Measurements from ENCODE around the gene OCA2.

Gene OCA2

GRCh38 chr15:28079313-28079969 lies 19.7 kb downstream of the OCA2 start:
- no peak for DNase-seq (ENCODE audit: low read depth, low spot score)

GRCh38 chr15:28078191-28078719 lies 20.9 kb downstream of the OCA2 start:
- no peak for DNase-seq (ENCODE audit: low read depth, low spot score)

DNA sequence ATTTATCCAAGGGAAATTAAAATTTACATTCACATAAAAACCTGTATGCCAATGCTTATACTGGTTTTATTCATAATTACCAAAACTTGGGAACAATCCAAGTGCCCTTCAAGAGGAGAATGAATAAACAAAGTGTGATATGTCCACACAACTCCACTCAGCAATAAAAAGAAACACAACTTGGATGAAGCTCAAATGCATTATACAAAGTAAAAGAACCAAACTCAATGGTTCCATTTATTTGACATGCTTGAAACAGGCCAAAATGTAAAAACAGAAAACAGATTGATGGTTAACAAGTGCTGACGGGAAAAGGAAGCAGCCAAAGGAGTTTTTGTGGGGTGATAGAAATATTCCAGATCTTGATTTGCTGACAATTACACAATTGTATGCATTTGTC lies 23.5 kb downstream of the OCA2 start:
- DNase-seq (ENCODE audit: low read depth, low spot score) = no peak

DNA sequence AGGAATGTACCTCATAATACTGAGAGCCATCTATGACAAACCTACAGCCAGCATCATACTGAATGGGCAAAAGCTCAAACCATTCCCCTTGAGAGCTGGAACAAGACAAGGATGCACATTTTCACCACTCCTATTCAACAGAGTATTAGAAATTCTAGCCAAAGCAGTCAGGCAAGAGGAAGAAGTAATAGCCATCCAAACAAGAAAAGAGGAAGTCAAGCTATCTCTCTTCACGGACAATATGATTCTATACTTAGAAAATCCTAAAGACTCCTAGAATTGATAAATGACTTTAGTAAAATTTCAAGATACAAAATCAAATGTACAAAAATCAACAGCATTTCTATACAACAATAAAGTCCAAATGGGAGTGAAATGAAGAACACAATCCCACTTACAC lies 30.2 kb downstream of the OCA2 start:
- no peak for DNase-seq (ENCODE audit: low read depth, low spot score)

GRCh38 chr15:28066231-28066630 lies 32.9 kb downstream of the OCA2 start:
- DNase-seq (ENCODE audit: low read depth, low spot score) = no peak

DNA sequence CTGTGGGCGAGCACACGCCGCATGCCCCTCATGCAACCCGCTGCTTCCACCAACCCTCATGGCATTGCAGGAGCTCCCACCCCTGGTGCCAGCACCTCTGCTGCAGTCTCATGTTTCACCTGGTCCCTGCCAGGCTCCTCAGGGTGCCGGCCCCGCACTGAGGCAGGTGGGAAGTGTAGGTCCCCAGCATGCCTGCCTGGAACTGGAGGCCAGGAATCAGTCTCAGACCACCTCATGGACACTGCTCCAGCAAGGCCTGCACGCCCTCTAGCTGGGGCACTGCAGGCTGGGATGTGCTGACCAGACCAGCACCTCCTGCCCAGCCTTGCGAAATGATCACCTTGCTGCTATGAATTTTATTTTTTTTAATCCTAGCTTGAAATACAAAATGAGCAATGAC lies 39.1 kb downstream of the OCA2 start:
- no peak for DNase-seq (ENCODE audit: low read depth, low spot score)

DNA sequence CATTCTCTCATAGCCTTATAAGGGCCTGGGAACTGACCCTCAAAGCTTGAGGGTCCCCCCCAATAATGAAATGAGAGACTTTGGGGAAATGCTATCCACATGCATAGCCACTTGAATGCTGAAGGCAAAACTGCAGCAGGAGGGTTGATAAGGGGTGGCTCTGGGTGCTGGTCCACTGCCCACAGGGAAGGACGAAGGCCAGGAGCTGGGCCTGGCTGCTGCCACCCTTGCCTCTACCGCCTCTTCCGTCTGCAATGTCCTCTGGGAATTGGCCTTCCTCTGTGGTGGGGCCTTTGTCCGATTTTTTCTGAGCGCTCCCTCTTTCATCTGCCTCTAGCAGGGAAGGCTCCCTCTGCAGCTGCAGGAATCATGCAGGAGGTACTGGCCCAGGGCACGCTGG lies 41.0 kb downstream of the OCA2 start:
- no peak for DNase-seq (ENCODE audit: low read depth, low spot score)

DNA sequence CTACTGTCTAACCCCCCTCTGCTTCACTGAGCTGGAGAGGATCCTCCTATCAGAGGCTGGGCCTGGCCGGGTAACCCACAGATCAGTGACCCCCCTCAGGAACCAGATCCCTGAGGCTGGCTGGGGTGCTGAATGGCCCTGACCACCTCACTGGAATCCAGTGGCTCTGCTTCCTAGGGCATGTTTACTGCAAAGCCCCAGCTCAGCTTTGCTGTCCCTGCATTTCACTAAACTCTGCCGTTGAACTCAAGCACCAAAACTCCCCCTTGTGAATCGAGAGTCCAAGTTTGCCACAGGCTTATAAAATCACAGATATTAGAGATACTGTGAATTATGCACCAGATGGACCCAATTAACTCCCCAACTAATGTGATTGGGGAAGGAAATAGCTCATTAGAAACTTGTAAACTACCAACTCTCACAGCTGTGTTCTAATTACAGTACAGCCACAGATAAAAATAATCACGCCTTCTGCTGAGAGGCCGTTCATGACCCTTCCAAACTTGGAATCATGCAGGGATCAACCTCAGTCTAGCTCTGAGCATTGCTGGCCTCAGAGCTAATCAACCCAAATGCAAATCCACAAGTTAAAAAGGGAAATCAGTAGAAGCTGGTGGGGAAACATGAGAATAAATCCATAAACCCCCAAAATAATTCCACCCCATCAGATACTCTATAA lies 47.0 kb downstream of the OCA2 start:
- no peak for DNase-seq (ENCODE audit: low read depth, low spot score)

- DNase-seq (ENCODE audit: low read depth, low spot score) = no peak
Observed at GRCh38 chr15:28049581-28049980, 49.5 kb downstream of the OCA2 start.

GRCh38 chr15:28047277-28047676 lies 51.8 kb downstream of the OCA2 start:
- no peak for DNase-seq (ENCODE audit: low read depth, low spot score)

GRCh38 chr15:28044121-28044672 lies 54.9 kb downstream of the OCA2 start:
- DNase-seq (ENCODE audit: low read depth, low spot score) = no peak

GRCh38 chr15:28043691-28044091 lies 55.4 kb downstream of the OCA2 start:
- no peak for DNase-seq (ENCODE audit: low read depth, low spot score)

DNA sequence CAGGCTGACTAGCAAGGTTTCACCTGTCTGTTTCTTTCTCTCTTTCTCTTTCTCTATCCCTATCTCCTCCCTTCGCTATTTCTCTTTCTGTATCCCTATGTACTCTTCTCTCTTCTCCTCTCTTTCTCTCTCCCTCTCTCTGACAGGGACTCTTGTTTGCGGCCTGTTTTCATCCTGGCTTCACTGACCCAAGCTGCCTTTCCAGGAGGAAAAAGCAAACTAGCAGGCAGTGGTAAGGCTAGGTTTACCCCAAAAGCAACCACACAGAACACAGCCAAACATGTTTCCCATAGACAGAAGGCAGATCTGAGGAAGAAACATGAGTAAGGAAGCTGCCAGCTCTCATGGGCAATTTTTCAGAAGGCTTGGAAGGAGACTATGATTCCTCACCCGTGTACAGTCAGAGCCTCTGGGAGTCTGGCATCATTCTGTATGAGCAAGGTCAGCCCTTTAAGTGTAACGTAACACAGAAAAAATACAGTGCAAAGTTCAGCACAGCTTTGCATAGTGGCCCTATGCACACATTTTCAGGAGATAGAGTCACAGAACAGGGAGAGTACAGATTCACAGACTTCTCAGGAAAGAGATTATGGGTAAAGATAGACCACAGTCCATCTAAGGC lies 61.0 kb downstream of the OCA2 start:
- no peak for DNase-seq (ENCODE audit: low read depth, low spot score)

DNA sequence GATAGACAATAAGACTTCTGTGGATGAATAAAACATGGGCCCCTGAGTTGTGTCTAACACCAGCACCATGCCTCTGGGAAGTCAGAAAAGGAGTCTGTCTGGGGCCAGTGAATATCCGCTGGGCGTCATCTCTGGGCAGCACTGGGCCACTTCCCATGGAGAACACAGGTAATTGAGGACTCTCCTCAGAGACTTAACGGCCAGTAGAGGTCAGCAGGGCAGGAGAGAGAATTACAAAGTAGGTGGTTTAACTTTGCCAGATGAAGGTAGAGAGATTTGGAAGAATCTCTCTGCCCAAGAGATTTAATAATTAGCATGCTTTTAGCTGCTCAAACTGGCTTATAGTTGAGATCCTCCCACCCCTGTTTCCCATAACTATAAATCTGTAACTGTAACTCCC lies 65.7 kb downstream of the OCA2 start:
- no peak for DNase-seq (ENCODE audit: low read depth, low spot score)

DNA sequence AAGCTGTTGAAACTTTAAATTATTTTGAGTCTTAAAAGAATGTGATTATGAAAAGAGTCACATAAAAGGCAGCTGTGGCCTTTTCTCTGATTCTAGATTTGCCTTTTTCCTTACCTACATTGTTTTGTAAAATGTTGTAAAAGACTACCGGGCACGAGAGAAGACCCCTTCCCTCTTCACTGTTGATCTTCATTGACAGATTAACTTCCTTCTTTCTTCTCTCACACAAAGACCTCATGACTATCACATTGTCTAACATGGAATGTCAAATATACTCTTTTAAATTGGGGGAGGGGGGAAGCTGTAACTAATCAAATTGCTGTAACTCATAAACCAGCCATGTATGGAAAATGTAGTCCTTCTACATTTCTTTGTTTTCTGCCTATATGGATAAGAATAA lies 68.3 kb downstream of the OCA2 start:
- no peak for DNase-seq (ENCODE audit: low read depth, low spot score)

- no peak for DNase-seq (ENCODE audit: low read depth, low spot score)
Observed at GRCh38 chr15:28027714-28028076, 71.4 kb downstream of the OCA2 start.

GRCh38 chr15:28026764-28027713 lies 72.1 kb downstream of the OCA2 start:
- DNase-seq (ENCODE audit: low read depth, low spot score) = no peak

GRCh38 chr15:28026221-28026620 lies 72.9 kb downstream of the OCA2 start:
- DNase-seq (ENCODE audit: low read depth, low spot score) = no peak

GRCh38 chr15:28025413-28025812 lies 73.7 kb downstream of the OCA2 start:
- DNase-seq (ENCODE audit: low read depth, low spot score) = no peak

DNA sequence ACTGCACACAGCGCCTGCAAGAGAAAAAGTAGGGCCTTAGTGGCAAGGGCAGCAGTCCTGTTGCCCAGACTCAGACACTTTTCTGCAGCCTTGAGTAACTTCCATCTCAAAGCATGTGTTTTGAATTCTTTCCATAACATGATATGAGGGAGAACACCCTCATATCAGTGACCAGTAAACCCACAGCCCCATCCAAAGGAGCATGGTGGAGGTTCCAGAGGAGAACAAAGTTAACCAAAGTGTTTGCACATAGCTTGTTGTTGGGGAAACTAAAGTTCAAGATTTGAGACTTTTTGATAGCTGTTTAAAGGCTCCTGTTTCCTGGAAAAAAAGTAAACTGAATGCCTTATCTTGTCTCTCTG lies 74.2 kb downstream of the OCA2 start:
- no peak for DNase-seq (ENCODE audit: low read depth, low spot score)

Measured in iPS DF 19.7 (cell line).